GM20000 (cell line): ENCODE results near the gene ZNF25.

ENCODE experiments used
- DNase-seq: peaks from one replicate; pipeline ENCODE4 v3.0.0; 2012; ENCODE audit warnings: low spot score
- CTCF ChIP-seq: IDR thresholded peaks from 2 replicates; pipeline ENCODE4 v1.5.1; 2012; ENCODE audit warnings: mild to moderate bottlenecking, control low read depth; ENCODE audit errors: extremely low read depth, missing control alignments

ZNF25 gene

GRCh38 chr10:37965006-37965405 is 11.4 kb downstream of the ZNF25 start:
- no peak for DNase-seq
- TF ChIP-seq CTCF = no peak

GRCh38 chr10:37960591-37961137 is 15.8 kb downstream of the ZNF25 start:
- no peak for TF ChIP-seq CTCF
- no peak for DNase-seq

GRCh38 chr10:37957841-37958240 is 18.6 kb downstream of the ZNF25 start:
- no peak for TF ChIP-seq CTCF
- no peak for DNase-seq

- no peak for TF ChIP-seq CTCF
- no peak for DNase-seq
Observed at GRCh38 chr10:37952926-37953325, 23.5 kb downstream of the ZNF25 start.

- DNase-seq = no peak
- TF ChIP-seq CTCF = no peak
Observed at GRCh38 chr10:37952043-37952755, 24.2 kb downstream of the ZNF25 start.

GRCh38 chr10:37948210-37948609 is 28.2 kb downstream of the ZNF25 start:
- TF ChIP-seq CTCF = no peak
- no peak for DNase-seq

GRCh38 chr10:37947526-37947925 is 28.9 kb downstream of the ZNF25 start:
- DNase-seq = no peak
- TF ChIP-seq CTCF = no peak
